Small intestine (tissue), 7 donors: Measurements from ENCODE around the gene ITGA7. TPM values are rescaled to one million over a fixed set of nuclear protein-coding genes. Genes with fewer than 3 reads are reported as not detected.

Experiments used
- DNase-seq, 2 donors: peaks; one replicate each; pipeline versions ENCODE4 v3.0.0 to v3.0.0-alpha.2; 2013
- FAIRE-seq: peaks from 2 replicates; lab custom pipeline; 2012; peaks lifted over from hg19 to GRCh38; lab: Jason Lieb, UNC
- H3K27ac ChIP-seq, 3 donors: one replicate each; pipeline ENCODE4 v1.5.1; 2013; ENCODE audit warnings: low read length in 2 of 3, mild to moderate bottlenecking in 2 of 3, control low read depth in 1 of 3, inconsistent platforms in 1 of 3, low read depth in 1 of 3, moderate library complexity in 1 of 3
- H3K27me3 ChIP-seq, 3 donors: one replicate each; pipeline ENCODE4 v1.6.1; 2013; ENCODE audit warnings: low read length in 3 of 3, inconsistent platforms in 1 of 3; ENCODE audit not compliant: control insufficient read depth in 3 of 3, insufficient read depth in 3 of 3
- H3K36me3 ChIP-seq, 3 donors: one replicate each; pipeline ENCODE4 v1.6.1; 2013; ENCODE audit warnings: low read length in 3 of 3, inconsistent platforms in 1 of 3, low read depth in 1 of 3, mild to moderate bottlenecking in 1 of 3, moderate library complexity in 1 of 3; ENCODE audit not compliant: control insufficient read depth in 3 of 3, insufficient read depth in 2 of 3
- H3K4me1 ChIP-seq, 3 donors: one replicate each; pipeline ENCODE4 v1.6.1; 2013; ENCODE audit warnings: low read length in 2 of 3, inconsistent platforms in 1 of 3, low read depth in 1 of 3, mild to moderate bottlenecking in 1 of 3, moderate library complexity in 1 of 3; ENCODE audit not compliant: control insufficient read depth in 3 of 3, insufficient read depth in 2 of 3
- H3K4me3 ChIP-seq, 3 donors: one replicate each; pipeline ENCODE4 v1.5.1; 2013; ENCODE audit warnings: low read length in 3 of 3, control low read depth in 1 of 3, inconsistent platforms in 1 of 3, low read depth in 1 of 3, mild to moderate bottlenecking in 1 of 3, moderate library complexity in 1 of 3
- H3K9me3 ChIP-seq, 2 donors: one replicate each; pipeline ENCODE4 v1.6.1; 2013; ENCODE audit warnings: low read depth in 1 of 2, low read length in 1 of 2; ENCODE audit not compliant: control insufficient read depth in 2 of 2, insufficient read depth in 1 of 2
- WGBS, 3 donors: extraction: QIAGEN DNeasy Blood & Tissue Kit; methylation state at CpG; one replicate each; pipeline ENCODE4 v1.1.7; 2013; 5-methylcytosine and 5-hydroxymethylcytosine counted together
- polyA plus RNA-seq, 4 donors: library from polyadenylated mRNA; stranded (reverse) in 3 of 4; unstranded in 1 of 4; fragments of 200-250 nt in 3 of 4; fragments of 120-200 nt in 1 of 4; gene quantifications; one replicate each; pipeline versions ENCODE4 v1.2.1 to v1.2.3, GENCODE V29; 2013
- donor health status: healthy with polysubstance abuse.
- donor health status: control.
- donor health status: control.
- donor health status: Bipolar disorder and iron deficiency.
- donor health status: healthy.

Gene ITGA7
- polyA plus RNA-seq, 4 donors, result 6.3 to 81.6 (median 29.6) TPM

DNA sequence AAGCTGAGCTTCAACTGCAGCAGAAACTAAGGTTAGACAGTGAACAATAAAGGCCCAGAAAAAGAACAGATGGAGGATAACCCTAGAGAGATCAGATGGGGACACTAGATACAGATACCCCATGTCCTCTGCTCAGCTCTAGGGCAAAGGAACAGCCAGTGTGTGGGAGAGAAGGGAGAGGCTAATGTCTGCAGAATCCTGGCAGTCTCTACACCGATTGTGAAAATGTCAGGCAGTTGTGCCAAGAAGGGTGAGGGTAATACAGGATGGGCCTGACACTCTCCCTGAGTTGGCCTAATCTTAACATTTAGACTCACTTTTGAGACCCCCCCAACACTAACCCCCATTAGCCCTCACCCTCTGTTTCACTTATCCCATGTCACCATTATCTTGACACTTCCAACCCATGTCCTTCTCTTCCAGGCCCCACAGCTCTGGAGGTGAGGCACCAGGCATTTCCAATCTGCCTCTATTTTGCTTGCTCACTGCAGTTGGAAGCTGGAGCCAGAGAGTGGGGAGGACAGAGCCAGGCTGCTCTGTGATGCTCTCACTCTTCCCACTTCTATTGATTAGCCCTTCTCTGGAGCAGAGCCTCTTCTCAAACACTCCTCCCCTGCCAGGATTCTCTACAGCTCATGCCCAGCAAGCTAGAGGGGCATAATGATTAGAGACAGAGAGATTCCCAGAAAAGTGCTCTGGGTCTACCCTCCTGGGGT, 5.2 kb upstream of the ITGA7 start:
- no peaks in the 10 kb centered on the region for H3K9me3 ChIP-seq
- H3K27ac ChIP-seq, result peak overlapping the region in 1 of 3 donors; percentile 17
- peaks cover 5 to 17% (median 6%) of the 10 kb centered on the region in 3 donors for H3K4me1 ChIP-seq
- WGBS, 3 donors, result 36 to 54% (median 46%) methylated on average over 1 of the region's 1 CpG
- H3K36me3 ChIP-seq, result peaks cover 0 to 8% (median 0%) of the 10 kb centered on the region in 3 donors
- H3K4me3 ChIP-seq, result no peak overlapping the region
- DNase-seq (no peak), FAIRE-seq (no peak)
- H3K27me3 ChIP-seq, result peaks cover 0 to 38% (median 0%) of the 10 kb centered on the region in 3 donors

DNA sequence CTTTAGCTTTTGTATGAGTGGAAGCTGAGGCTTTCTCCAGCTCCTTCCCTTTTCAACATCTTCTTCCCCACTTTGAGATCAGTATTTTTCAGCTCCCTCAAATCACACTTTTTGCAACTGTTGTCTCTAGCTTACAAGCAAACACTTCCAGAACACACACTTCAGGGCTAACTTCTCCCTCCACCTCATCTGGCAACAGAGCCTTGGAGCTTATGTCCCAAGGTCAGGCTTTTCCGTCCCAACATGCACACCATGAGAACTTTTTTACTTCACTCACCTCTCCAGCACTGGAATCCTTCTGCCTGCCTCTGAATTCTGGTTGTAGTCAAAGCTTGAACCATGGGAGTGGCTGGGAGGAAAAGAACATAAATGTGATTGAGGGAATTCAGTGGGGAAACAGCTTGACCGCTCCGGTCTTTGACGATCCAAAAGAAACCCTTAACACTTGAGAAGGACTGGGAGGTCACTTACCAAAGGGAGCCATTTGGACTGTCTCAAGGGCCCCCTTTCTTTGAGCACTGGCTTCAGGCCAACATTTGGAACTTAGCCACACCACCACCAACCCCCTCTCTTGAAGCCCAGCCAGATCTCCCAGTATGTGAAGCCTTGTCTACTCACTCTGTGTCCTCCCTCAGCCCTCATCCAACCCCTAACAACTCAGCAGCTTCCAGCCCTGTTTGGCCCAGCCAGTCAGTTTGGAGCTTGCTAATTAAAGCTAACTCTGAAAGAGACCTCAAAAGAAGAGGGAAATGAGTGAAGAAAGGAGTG, 4.3 kb upstream of the ITGA7 start:
- DNase-seq, result no peak
- FAIRE-seq, result no peak

DNA sequence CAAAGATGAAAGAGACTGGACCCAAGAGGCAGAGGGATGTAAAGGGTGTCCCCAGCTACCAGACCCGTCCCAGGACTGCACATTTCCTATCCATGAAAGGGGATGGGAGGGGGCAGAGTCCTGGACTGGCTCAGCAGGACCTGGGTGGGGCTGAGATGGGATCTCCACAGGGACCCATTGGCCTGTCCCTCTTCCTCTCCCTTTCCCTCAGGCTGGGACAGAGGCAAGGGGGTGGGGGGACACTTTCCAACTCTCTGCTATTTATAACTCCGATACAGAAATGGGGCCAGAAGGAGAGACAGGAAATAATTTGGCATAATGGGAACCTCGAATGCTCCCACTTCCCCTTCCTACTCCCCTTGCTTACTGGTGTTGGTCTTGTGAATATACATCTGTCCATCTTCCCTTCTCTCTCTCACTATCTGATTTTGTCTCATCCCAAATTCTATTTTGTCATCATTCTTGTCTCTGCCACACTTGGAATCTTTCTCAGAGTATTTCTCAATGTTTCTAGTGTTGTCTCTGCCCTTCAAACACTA, 1.1 kb upstream of the ITGA7 start:
- 7 to 23% (median 13%) methylated on average over 3 of the region's 3 CpGs for WGBS, 3 donors

More for the DNA sequence above, 4.3 kb upstream of the ITGA7 start:
- WGBS, 3 donors, result 75 to 93% (median 80%) methylated on average over 4 of the region's 4 CpGs
- peaks cover 0 to 8% (median 5%) of the 10 kb centered on the region in 3 donors for H3K4me1 ChIP-seq
- H3K4me3 ChIP-seq, result no peak overlapping the region
- peaks cover 0 to 2% (median 0%) of the 10 kb centered on the region in 3 donors for H3K36me3 ChIP-seq
- peaks cover 0 to 43% (median 0%) of the 10 kb centered on the region in 3 donors for H3K27me3 ChIP-seq
- no peaks in the 10 kb centered on the region for H3K9me3 ChIP-seq
- peak overlapping the region in 1 of 3 donors; percentile 27 for H3K27ac ChIP-seq

DNA sequence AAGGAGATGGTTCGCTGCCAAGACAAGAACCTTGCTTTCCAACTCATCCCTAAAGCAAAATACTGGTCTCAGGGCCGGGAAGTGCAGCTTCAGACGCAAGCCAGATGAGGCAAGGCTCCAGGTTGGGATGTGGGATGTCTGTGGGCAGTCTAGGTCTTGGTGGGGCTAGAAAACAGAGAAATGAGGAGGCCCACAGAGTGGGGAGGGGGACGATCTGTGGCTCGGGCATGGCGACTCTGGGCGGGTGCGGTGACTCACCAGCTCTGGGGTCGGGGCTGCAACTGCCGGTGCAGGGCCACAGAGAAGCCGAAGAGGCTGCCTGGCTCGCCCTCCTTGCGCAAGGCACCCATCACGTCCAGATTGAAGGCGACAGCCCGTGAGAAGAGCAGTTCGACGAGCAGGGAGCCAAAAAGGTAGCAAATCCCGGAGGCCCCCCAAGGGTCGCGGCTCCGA, 459 bp downstream of the ITGA7 start:
- Histone ChIP-seq H3K9me3 (no peaks in the 10 kb centered on the region), H3K36me3 (no peaks in the 10 kb centered on the region), H3K4me1 (peaks cover 0 to 20% (median 0%) of the 10 kb centered on the region in 3 donors), H3K4me3 (peak overlapping the region; percentile 32 to 69 (median 52)), H3K27ac (peak overlapping the region in 2 of 3 donors; percentile 13 to 14), H3K27me3 (peaks cover 0 to 42% (median 0%) of the 10 kb centered on the region in 3 donors)
- DNase-seq (no peak), FAIRE-seq (no peak)
- 7 to 13% (median 8%) methylated on average over 19 to 22 of the region's 22 CpGs for WGBS, 3 donors

More for the DNA sequence above, 1.1 kb upstream of the ITGA7 start:
- H3K4me3 ChIP-seq, result no peak overlapping the region
- H3K36me3 ChIP-seq, result no peaks in the 10 kb centered on the region
- peaks cover 0 to 50% (median 0%) of the 10 kb centered on the region in 3 donors for H3K27me3 ChIP-seq
- H3K27ac ChIP-seq, result no peak overlapping the region
- H3K9me3 ChIP-seq, result no peaks in the 10 kb centered on the region
- peaks cover 0 to 14% (median 0%) of the 10 kb centered on the region in 3 donors for H3K4me1 ChIP-seq
- no peak for FAIRE-seq
- DNase-seq, result no peak

DNA sequence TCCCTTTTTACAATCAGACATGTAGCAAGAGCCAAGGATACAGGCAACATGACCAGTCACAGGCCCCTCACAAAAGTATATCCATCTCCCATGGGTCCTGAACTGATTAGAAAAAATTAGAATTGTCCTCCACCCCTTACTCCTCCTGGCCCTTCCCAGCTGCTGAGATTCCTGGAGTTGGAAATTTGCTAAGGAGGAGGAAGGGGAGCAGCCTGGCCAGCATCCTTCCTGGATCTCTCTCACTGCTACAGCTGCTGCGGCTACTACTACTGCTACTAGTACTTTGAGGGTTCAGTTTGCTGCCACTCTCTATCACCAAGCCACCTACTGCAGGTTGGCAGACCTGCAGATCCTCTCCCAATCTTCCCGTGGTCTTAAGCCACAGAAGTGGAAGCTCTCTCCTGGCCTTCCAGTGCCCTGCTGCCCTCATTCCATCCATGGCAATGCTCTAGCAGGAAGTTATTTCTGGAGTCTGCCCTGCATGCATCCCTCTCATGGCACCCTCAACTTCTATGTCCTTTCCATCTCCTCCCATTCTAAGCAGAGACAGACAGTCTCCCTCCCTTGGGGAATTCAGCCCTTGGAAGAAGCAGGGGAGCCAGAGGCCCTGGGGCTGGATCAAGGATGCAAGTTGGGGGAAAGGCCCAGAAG, 1.0 kb downstream of the ITGA7 start:
- FAIRE-seq, result no peak
- Histone ChIP-seq H3K27me3 (peaks cover 0 to 36% (median 0%) of the 10 kb centered on the region in 3 donors), H3K36me3 (no peaks in the 10 kb centered on the region), H3K4me1 (peaks cover 0 to 20% (median 0%) of the 10 kb centered on the region in 3 donors), H3K9me3 (no peaks in the 10 kb centered on the region), H3K4me3 (peak overlapping the region in 2 of 3 donors; percentile 52 to 69), H3K27ac (peak overlapping the region in 2 of 3 donors; percentile 13 to 14)
- WGBS, 3 donors, result 69 to 79% (median 75%) methylated on average over 2 of the region's 2 CpGs
- DNase-seq, result no peak

DNA sequence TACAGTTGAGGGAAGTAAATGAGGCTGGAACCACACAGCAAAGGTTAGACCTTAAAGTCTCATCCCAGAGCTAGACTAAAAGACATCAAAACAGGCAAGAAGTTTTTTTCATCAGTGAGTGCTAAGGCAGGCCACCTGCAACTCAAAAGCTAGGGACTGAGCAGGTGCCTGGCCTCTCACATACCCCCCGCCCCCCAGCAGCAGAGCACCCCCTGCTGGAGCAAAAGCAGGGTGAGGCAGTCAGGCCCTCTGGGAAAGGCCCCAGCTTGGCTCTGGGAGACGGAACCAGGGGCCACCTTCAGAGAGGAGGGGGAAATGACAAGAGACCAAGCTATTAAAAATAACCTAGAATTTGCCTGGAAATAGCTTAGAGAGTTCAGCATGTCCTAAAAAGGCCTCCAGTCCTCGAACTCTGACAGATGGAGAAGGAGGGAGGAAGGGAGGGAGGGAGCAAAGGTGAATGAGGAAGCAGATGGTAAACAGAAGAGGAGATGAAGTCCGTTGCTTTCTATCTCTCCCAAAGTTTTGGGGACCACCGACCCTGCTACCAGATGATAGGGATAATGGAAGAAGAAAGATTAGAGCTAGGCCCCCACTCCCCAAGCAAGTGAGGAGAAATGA, 1.8 kb downstream of the ITGA7 start:
- DNase-seq (peak; percentile 44 to 52), FAIRE-seq (no peak)
- no peaks in the 10 kb centered on the region for H3K36me3 ChIP-seq
- WGBS, 3 donors, result 14 to 34% (median 28%) methylated on average over 5 of the region's 5 CpGs
- no peak overlapping the region for H3K27ac ChIP-seq
- H3K4me3 ChIP-seq, result peak overlapping the region in 1 of 3 donors; percentile 69
- peaks cover 0 to 34% (median 0%) of the 10 kb centered on the region in 3 donors for H3K27me3 ChIP-seq
- H3K9me3 ChIP-seq, result no peaks in the 10 kb centered on the region
- H3K4me1 ChIP-seq, result peaks cover 0 to 20% (median 0%) of the 10 kb centered on the region in 3 donors

DNA sequence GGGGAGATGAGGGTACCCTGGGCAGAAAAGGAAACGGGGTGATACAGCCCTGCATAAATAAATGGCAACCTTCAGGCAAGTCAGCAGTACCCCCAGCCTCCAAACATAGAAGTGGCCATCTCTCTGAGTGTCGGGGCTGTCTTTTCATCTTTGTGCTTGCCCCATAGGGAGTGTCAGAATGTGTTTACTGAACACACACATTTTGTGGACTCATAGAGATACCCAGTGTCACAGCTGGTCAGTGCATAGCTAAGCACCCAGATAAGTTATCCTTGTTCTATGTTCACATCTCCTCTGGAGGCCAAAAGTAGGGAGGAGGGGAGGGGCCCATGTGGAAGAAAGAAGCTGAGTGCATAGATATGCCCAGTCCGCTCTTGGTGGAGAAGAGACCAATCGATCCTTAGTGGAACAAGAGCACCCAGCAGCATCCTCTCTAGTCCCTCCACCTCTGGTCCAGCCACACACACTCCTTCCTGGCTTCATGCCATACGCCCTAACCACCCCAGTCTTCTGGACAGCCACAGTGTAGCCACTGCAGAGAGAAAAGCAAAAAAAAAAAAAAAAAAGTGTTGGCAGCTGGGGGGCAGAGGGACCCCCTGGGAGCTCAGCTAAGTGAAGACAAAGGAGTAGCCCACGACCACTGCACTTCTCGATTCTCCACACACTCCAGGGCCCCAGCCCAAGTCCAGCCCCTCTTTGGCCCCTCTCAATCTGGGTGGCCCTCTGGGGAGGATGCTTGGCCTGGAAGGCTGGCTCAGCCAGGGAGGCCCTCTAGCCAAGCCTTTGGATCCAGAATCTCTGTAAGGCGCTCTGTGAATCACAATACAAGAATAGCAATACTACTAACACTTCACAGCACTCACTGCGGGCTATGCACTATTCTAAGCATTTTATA, 2.6 kb downstream of the ITGA7 start:
- peaks cover 0 to 21% (median 0%) of the 10 kb centered on the region in 3 donors for H3K4me1 ChIP-seq
- peak overlapping the region in 1 of 3 donors; percentile 33 for H3K27ac ChIP-seq
- 70 to 79% (median 74%) methylated on average over 9 of the region's 9 CpGs for WGBS, 3 donors
- DNase-seq (no peak), FAIRE-seq (no peak)
- H3K4me3 ChIP-seq, result no peak overlapping the region
- H3K27me3 ChIP-seq, result peaks cover 0 to 27% (median 0%) of the 10 kb centered on the region in 3 donors
- H3K36me3 ChIP-seq, result no peaks in the 10 kb centered on the region
- no peaks in the 10 kb centered on the region for H3K9me3 ChIP-seq
